PFSK-1 (cell line): ENCODE data around the gene C9orf72.

Experiments used
- FOXP2 ChIP-seq: optimal IDR thresholded peaks from 2 replicates; pipeline ENCODE3; 2011; ENCODE audit warnings: borderline replicate concordance, control low read depth, inconsistent platforms; ENCODE audit not compliant: insufficient read depth; ENCODE audit errors: extremely low read length, extremely low read depth
- POLR2AphosphoS5 ChIP-seq: IDR thresholded peaks from 2 replicates; pipeline ENCODE4 v1.6.1; 2012; ENCODE audit warnings: low read depth, mild to moderate bottlenecking, control low read depth, low read length, moderate library complexity
- REST ChIP-seq, 2 experiments: IDR thresholded peaks; 2 replicates each; pipeline versions ENCODE4 v1.6.1 to v1.8.0; 2011 to 2012; ENCODE audit warnings: low read depth in 2 of 2, low read length in 2 of 2, control low read depth in 1 of 2, inconsistent platforms in 1 of 2, mild to moderate bottlenecking in 1 of 2, moderate library complexity in 1 of 2; ENCODE audit not compliant: insufficient read depth in 1 of 2
- SIN3A ChIP-seq: IDR thresholded peaks from 2 replicates; pipeline ENCODE4 v1.6.1; 2012; ENCODE audit warnings: mild to moderate bottlenecking, low read length, moderate library complexity, borderline replicate concordance; ENCODE audit not compliant: insufficient read depth

- TF ChIP-seq FOXP2 (no peak), POLR2AphosphoS5 (no peak), REST (IDR thresholded peaks at IDR 0.05; ENCODE audit: insufficient read depth in 1 of 2, low read depth in 2 of 2, low read length in 2 of 2) (no peak), SIN3A (no peak)
Measured at GRCh38 chr9:27581826-27582225, 8.5 kb upstream of the C9orf72 start.
